HG02938 (cell line): ENCODE measurements around the gene DPEP3.

Experiments used
- ATAC-seq: cut with Tn5 transposase; IDR thresholded peaks from one replicate; pipeline ENCODE4 v1.9.1; 2021; ENCODE audit warnings: mild to moderate bottlenecking, moderate library complexity; ENCODE audit not compliant: unreplicated experiment

The DPEP3 gene

GRCh38 chr16:67933805-67934204, 46.5 kb downstream of the DPEP3 start:
- no peak for ATAC-seq

- no peak for ATAC-seq
These were observed 47.8 kb downstream of the DPEP3 start for GRCh38 chr16:67932462-67932840.

DNA sequence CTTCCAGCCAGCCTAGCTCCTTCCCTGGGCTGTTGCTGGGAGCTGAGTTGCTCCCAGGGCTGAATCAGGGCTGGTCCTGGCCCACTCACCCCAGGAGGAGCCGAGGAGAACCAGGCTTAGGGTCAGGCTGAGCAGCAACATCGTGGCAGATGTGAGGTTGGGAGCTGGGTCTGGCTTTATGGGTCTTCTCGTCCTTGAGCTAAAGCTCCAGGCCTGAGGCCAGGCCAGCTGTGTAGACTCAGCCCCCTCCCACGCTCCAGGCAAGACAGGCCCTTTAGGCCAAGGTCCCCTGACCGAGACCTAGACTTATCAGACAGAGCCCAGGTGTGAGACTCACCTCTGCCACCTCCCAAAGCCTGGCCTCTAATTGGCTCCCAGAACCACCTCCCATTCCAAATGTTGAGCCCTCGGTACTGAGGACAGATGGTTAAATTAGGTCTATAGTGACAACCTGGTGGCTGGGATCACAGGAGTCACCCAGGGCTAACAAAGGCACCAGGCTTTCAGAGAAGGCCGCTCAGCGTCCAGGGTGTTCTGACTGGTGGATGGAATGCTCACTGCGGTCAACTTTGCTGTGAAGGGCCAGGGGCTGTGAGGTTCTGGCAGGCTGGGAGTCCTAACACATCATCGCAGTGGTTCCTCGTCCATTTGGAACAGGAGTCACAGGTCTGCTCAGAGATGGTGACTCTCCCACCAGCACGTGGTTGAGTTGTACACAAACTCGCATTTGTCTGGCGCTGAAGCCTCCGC, 48.4 kb downstream of the DPEP3 start, which contains the start of gene CTRL:
TSS of gene CTRL (minus strand) at position 151 of the 750 bp plus-strand sequence. CDS start at position 141, 10 bp downstream.
- no peak for ATAC-seq

GRCh38 chr16:67930678-67931211, 49.6 kb downstream of the DPEP3 start:
- ATAC-seq: no peak

GRCh38 chr16:67930191-67930590, 50.1 kb downstream of the DPEP3 start:
- no peak for ATAC-seq

- ATAC-seq: no peak
These were observed 51.5 kb downstream of the DPEP3 start for GRCh38 chr16:67928561-67929364.

DNA sequence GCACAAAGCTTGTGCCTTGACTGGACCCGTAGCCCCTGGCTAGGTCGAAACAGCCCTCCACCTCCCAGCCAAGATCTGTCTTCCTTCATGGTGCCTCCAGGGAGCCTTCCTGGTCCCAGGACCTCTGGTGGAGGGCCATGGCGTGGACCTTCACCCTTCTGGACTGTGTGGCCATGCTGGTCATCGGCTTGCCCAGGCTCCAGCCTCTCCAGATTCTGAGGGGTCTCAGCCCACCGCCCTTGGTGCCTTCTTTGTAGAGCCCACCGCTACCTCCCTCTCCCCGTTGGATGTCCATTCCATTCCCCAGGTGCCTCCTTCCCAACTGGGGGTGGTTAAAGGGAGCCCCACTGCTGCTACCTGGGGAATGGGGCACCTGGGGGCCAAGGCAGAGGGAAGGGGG, 52.2 kb downstream of the DPEP3 start:
- ATAC-seq: no peak

- ATAC-seq: no peak
These were observed 53.0 kb downstream of the DPEP3 start for GRCh38 chr16:67927131-67927941.

- no peak for ATAC-seq
These were observed 54.0 kb downstream of the DPEP3 start for GRCh38 chr16:67926181-67926750.
